ENCODE results near the gene DPH1.

DPH1 gene

DNA sequence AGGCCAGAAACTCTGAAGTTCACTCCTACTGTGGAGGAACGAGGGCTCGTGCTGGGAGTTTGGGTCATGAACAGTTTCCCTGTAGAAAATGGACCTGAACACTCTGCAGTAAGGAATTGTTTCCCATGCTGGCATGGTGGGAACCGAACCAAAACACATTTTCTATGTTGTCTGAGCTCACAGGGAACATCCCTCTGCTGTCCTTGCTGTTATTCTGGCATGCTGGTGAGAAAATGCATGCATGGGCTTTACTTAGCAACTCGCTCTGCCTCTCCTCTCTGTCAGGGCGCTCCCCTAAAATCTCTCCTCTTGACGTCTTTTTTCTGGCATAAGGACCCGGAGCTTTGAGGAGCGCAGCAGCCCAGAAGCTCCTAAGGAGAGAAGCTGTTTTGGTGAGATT, 10.2 kb upstream of the DPH1 start:
- no peak for ATAC-seq
- TF ChIP-seq ZC3H10 (CRISPR knock-in tag; IDR thresholded peaks at IDR 0.05) (no peak), ESRRG (CRISPR knock-in tag; IDR thresholded peaks at IDR 0.05) (no peak), BACH2 (CRISPR knock-in tag; IDR thresholded peaks at IDR 0.05; ENCODE audit: borderline replicate concordance) (no peak), ZFP30 (CRISPR knock-in tag; IDR thresholded peaks at IDR 0.05) (no peak), GLIS3 (CRISPR knock-in tag; IDR thresholded peaks at IDR 0.05) (no peak), TCF4 (CRISPR knock-in tag; IDR thresholded peaks at IDR 0.05; ENCODE audit: borderline replicate concordance) (no peak), ZNF8 (CRISPR knock-in tag; IDR thresholded peaks at IDR 0.05) (no peak), ZNF70 (CRISPR knock-in tag; IDR thresholded peaks at IDR 0.05) (no peak), TOX (CRISPR knock-in tag; IDR thresholded peaks at IDR 0.05; ENCODE audit: borderline replicate concordance) (no peak), ZFP3 (CRISPR knock-in tag; IDR thresholded peaks at IDR 0.05) (no peak), CSDC2 (CRISPR knock-in tag; IDR thresholded peaks at IDR 0.05) (no peak), ISL1 (CRISPR knock-in tag; IDR thresholded peaks at IDR 0.05) (no peak), PPARA (CRISPR knock-in tag; IDR thresholded peaks at IDR 0.05; ENCODE audit: borderline replicate concordance) (no peak), SNAI2 (CRISPR knock-in tag; IDR thresholded peaks at IDR 0.05) (no peak), ARNTL (CRISPR knock-in tag; IDR thresholded peaks at IDR 0.05; ENCODE audit: borderline replicate concordance, low read depth) (no peak), ZNF565 (CRISPR knock-in tag; conservative IDR thresholded peaks at IDR 0.05; ENCODE audit: low read depth) (no peak)
- TF ChIP-seq, protein P1, sequence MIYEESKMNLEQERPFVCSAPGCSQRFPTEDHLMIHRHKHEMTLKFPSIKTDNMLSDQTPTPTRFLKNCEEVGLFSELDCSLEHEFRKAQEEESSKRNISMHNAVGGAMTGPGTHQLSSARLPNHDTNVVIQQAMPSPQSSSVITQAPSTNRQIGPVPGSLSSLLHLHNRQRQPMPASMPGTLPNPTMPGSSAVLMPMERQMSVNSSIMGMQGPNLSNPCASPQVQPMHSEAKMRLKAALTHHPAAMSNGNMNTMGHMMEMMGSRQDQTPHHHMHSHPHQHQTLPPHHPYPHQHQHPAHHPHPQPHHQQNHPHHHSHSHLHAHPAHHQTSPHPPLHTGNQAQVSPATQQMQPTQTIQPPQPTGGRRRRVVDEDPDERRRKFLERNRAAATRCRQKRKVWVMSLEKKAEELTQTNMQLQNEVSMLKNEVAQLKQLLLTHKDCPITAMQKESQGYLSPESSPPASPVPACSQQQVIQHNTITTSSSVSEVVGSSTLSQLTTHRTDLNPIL (CRISPR knock-in tag; IDR thresholded peaks at IDR 0.05; ENCODE audit: low read depth): no peak
- TF ChIP-seq, protein P2, sequence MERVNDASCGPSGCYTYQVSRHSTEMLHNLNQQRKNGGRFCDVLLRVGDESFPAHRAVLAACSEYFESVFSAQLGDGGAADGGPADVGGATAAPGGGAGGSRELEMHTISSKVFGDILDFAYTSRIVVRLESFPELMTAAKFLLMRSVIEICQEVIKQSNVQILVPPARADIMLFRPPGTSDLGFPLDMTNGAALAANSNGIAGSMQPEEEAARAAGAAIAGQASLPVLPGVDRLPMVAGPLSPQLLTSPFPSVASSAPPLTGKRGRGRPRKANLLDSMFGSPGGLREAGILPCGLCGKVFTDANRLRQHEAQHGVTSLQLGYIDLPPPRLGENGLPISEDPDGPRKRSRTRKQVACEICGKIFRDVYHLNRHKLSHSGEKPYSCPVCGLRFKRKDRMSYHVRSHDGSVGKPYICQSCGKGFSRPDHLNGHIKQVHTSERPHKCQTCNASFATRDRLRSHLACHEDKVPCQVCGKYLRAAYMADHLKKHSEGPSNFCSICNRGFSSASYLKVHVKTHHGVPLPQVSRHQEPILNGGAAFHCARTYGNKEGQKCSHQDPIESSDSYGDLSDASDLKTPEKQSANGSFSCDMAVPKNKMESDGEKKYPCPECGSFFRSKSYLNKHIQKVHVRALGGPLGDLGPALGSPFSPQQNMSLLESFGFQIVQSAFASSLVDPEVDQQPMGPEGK (CRISPR knock-in tag; IDR thresholded peaks at IDR 0.05; ENCODE audit: borderline replicate concordance): no peak

DNA sequence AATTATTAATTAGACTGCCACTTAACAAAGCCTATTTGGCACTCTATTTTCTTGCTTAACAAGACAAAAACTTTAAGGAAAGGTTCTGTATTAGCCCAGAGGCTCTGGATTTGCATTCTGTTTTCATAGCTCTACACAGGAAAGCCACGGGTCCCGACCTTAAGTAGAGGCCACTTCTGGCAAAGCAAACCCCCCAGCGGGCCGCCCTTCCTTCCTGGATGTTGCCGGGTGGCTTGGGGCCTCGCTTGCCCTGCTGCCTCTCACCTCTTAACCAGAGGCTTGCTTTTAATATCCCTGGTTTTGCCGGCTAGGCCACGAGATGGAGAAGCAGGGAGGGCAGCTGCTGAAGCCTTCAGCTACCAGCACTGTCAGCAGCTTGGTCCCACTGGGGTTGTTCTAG, 9.2 kb upstream of the DPH1 start:
- TF ChIP-seq, protein P1 (CRISPR knock-in tag; IDR thresholded peaks at IDR 0.05; ENCODE audit: low read depth): no peak
- TF ChIP-seq GLIS3 (CRISPR knock-in tag; IDR thresholded peaks at IDR 0.05): no peak
- no peak for TF ChIP-seq ESRRG (CRISPR knock-in tag; IDR thresholded peaks at IDR 0.05)
- TF ChIP-seq SNAI2 (CRISPR knock-in tag; IDR thresholded peaks at IDR 0.05): no peak
- TF ChIP-seq PPARA (CRISPR knock-in tag; IDR thresholded peaks at IDR 0.05; ENCODE audit: borderline replicate concordance): no peak
- TF ChIP-seq TCF4 (CRISPR knock-in tag; IDR thresholded peaks at IDR 0.05; ENCODE audit: borderline replicate concordance): no peak
- no peak for TF ChIP-seq ZNF565 (CRISPR knock-in tag; conservative IDR thresholded peaks at IDR 0.05; ENCODE audit: low read depth)
- no peak for TF ChIP-seq ZNF8 (CRISPR knock-in tag; IDR thresholded peaks at IDR 0.05)
- TF ChIP-seq BACH2 (CRISPR knock-in tag; IDR thresholded peaks at IDR 0.05; ENCODE audit: borderline replicate concordance): no peak
- TF ChIP-seq, protein P3, sequence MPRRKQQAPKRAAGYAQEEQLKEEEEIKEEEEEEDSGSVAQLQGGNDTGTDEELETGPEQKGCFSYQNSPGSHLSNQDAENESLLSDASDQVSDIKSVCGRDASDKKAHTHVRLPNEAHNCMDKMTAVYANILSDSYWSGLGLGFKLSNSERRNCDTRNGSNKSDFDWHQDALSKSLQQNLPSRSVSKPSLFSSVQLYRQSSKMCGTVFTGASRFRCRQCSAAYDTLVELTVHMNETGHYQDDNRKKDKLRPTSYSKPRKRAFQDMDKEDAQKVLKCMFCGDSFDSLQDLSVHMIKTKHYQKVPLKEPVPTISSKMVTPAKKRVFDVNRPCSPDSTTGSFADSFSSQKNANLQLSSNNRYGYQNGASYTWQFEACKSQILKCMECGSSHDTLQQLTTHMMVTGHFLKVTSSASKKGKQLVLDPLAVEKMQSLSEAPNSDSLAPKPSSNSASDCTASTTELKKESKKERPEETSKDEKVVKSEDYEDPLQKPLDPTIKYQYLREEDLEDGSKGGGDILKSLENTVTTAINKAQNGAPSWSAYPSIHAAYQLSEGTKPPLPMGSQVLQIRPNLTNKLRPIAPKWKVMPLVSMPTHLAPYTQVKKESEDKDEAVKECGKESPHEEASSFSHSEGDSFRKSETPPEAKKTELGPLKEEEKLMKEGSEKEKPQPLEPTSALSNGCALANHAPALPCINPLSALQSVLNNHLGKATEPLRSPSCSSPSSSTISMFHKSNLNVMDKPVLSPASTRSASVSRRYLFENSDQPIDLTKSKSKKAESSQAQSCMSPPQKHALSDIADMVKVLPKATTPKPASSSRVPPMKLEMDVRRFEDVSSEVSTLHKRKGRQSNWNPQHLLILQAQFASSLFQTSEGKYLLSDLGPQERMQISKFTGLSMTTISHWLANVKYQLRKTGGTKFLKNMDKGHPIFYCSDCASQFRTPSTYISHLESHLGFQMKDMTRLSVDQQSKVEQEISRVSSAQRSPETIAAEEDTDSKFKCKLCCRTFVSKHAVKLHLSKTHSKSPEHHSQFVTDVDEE (CRISPR knock-in tag; IDR thresholded peaks at IDR 0.05): no peak
- TF ChIP-seq OSR1 (CRISPR knock-in tag; IDR thresholded peaks at IDR 0.05): no peak
- TF ChIP-seq ZFP30 (CRISPR knock-in tag; IDR thresholded peaks at IDR 0.05): no peak
- TF ChIP-seq, protein P2 (CRISPR knock-in tag; IDR thresholded peaks at IDR 0.05; ENCODE audit: borderline replicate concordance): no peak
- ATAC-seq: no peak

DNA sequence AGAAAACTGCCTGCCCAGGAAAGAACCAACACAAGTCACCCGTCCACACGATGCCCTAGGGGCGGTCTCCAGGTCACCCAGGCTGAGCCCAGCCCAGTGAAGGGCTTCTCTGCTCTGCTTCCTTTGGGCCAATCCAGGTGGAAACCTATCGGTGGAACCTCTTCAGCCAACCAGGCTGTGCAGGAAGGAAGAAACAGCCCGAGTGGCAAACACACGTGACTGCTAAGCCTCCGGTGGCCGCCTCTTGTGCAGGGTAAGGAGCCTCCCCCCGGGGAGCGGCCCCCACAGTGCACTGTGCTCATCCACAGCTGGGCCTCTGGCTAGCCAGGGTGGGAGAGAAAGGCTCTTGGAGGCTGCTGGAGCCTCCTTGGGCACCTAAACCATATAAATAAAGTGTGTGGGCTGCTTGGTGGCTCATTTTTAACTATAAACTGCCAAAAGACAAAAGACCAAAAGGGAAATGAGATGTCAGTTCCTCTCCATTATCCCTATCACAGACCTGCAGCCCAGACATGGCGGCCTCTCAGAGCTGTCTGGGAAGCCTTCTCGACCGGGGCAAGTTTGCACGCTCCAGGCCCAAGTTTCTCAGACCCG, 7.2 kb upstream of the DPH1 start:
- TF ChIP-seq, protein P3 (CRISPR knock-in tag; IDR thresholded peaks at IDR 0.05): no peak
- TF ChIP-seq SNAI2 (CRISPR knock-in tag; IDR thresholded peaks at IDR 0.05): no peak
- TF ChIP-seq ZNF565 (CRISPR knock-in tag; conservative IDR thresholded peaks at IDR 0.05; ENCODE audit: low read depth): no peak
- no peak for TF ChIP-seq OSR1 (CRISPR knock-in tag; IDR thresholded peaks at IDR 0.05)
- no peak for TF ChIP-seq RARB (CRISPR knock-in tag; IDR thresholded peaks at IDR 0.05)
- TF ChIP-seq BACH2 (CRISPR knock-in tag; IDR thresholded peaks at IDR 0.05; ENCODE audit: borderline replicate concordance): no peak
- no peak for TF ChIP-seq GLIS3 (CRISPR knock-in tag; IDR thresholded peaks at IDR 0.05)
- no peak for ATAC-seq
